ENCODE results near the gene ZNF726. TPM values are rescaled to one million over a fixed set of nuclear protein-coding genes. Genes with fewer than 3 reads are reported as not detected.
"Not testable (repeated sequence)": the region's sequence is repeated elsewhere in the genome, so short reads cannot be mapped to it uniquely, and the experiment has no call there.

The ZNF726 gene
- total RNA-seq, 1 donor from 2014 or later = 2.2 TPM

GRCh38 chr19:23969630-23970029 lies 54.9 kb downstream of the ZNF726 start:
- no peaks in the 10 kb centered on the region for H3K4me1 Mint-ChIP-seq (ENCODE audit: unreplicated experiment)
- H3K4me3 Mint-ChIP-seq (ENCODE audit: unreplicated experiment) = no peak overlapping the region
- TF ChIP-seq CTCF (IDR thresholded peaks at IDR 0.05) = no peak
- H3K27ac Mint-ChIP-seq (ENCODE audit: unreplicated experiment) = no peak overlapping the region
- H3K27me3 Mint-ChIP-seq (ENCODE audit: unreplicated experiment) = no peaks in the 10 kb centered on the region
- peaks cover 45% of the 10 kb centered on the region for H3K9me3 Mint-ChIP-seq (ENCODE audit: unreplicated experiment)
- no peaks in the 10 kb centered on the region for H3K36me3 Mint-ChIP-seq (ENCODE audit: unreplicated experiment)
- DNase-seq (ENCODE audit: extremely low spot score, unreplicated experiment) = no peak

DNA sequence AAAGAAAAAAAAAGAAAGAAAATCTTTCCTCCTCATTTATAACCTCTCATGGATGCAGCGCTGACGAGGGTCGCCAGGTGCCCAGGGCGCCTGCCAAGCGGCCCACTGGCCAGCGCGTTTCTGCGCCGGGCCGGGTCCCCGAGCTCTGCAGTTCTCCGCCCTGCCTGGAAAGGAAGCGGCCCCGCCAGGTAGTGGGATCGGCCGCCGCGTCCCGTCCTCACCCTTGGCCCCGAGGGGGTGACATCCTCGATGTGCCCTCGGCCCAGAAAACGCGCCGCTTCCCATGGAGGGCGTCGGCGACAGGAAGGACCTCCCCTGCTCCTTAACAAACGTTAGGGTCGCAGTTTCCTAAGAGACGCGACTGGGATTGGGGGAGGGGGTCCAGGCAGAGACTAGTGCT lies 56.9 kb downstream of the ZNF726 start:
- Mint-ChIP-seq H3K4me3 (ENCODE audit: unreplicated experiment) (no peak overlapping the region), H3K4me1 (ENCODE audit: unreplicated experiment) (no peaks in the 10 kb centered on the region), H3K27me3 (ENCODE audit: unreplicated experiment) (no peaks in the 10 kb centered on the region), H3K9me3 (ENCODE audit: unreplicated experiment) (peaks cover 50% of the 10 kb centered on the region), H3K27ac (ENCODE audit: unreplicated experiment) (no peak overlapping the region), H3K36me3 (ENCODE audit: unreplicated experiment) (no peaks in the 10 kb centered on the region)
- DNase-seq (ENCODE audit: extremely low spot score, unreplicated experiment) = no peak
- TF ChIP-seq CTCF (IDR thresholded peaks at IDR 0.05) = no peak

DNA sequence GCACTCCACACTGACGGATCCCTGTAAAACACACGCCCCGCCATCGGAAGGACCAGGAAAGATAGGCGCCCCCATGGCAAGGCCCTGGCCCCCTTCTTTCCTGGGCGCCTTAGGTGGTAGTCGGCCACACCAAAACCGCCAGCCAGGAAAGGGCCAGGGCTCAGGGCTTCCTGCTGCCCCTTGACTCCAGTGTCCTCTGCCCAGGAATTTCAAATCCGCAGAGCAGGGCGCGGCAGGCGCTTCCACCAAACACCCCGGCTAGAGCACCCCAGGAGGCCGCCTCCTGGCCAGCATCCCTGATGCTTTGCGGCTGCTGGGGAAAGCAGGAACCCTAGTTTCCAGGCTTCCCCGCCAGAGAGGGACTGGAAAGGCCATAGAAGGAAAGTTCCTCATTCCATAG lies 57.5 kb downstream of the ZNF726 start:
- no peak overlapping the region for H3K27ac Mint-ChIP-seq (ENCODE audit: unreplicated experiment)
- no peaks in the 10 kb centered on the region for H3K27me3 Mint-ChIP-seq (ENCODE audit: unreplicated experiment)
- no peaks in the 10 kb centered on the region for H3K4me1 Mint-ChIP-seq (ENCODE audit: unreplicated experiment)
- DNase-seq (ENCODE audit: extremely low spot score, unreplicated experiment) = no peak
- no peak for TF ChIP-seq CTCF (IDR thresholded peaks at IDR 0.05)
- no peaks in the 10 kb centered on the region for H3K36me3 Mint-ChIP-seq (ENCODE audit: unreplicated experiment)
- no peak overlapping the region for H3K4me3 Mint-ChIP-seq (ENCODE audit: unreplicated experiment)
- H3K9me3 Mint-ChIP-seq (ENCODE audit: unreplicated experiment) = peaks cover 50% of the 10 kb centered on the region

- Mint-ChIP-seq H3K9me3 (ENCODE audit: unreplicated experiment) (peaks cover 48% of the 10 kb centered on the region), H3K4me3 (ENCODE audit: unreplicated experiment) (no peak overlapping the region), H3K27me3 (ENCODE audit: unreplicated experiment) (no peaks in the 10 kb centered on the region), H3K27ac (ENCODE audit: unreplicated experiment) (no peak overlapping the region), H3K36me3 (ENCODE audit: unreplicated experiment) (no peaks in the 10 kb centered on the region), H3K4me1 (ENCODE audit: unreplicated experiment) (no peaks in the 10 kb centered on the region)
- DNase-seq (ENCODE audit: extremely low spot score, unreplicated experiment) = no peak
- no peak for TF ChIP-seq CTCF (IDR thresholded peaks at IDR 0.05)
Measured at GRCh38 chr19:23974941-23975340, 60.3 kb downstream of the ZNF726 start.

DNA sequence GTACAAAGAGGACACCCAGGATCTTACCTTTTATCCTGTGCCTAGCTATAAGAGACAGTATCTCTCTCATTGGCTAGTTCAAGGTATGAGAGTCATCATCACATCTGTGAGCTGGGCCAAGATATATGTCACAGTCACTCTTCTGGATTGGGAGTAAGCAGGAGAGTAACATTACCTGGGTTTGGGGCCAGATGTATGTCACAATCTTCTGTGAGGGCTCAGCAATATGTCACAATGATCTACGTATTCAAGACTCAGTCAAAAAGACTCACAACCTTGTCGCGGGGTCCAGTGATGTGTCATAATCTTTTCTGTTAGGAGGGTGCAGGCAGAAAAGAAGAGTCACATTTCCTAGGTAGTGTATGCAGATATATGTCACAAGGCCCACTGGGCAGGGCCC lies 61.9 kb downstream of the ZNF726 start:
- H3K36me3 Mint-ChIP-seq (ENCODE audit: unreplicated experiment); DNase-seq (ENCODE audit: extremely low spot score, unreplicated experiment); H3K27me3 Mint-ChIP-seq (ENCODE audit: unreplicated experiment); H3K4me1 Mint-ChIP-seq (ENCODE audit: unreplicated experiment); H3K27ac Mint-ChIP-seq (ENCODE audit: unreplicated experiment); H3K4me3 Mint-ChIP-seq (ENCODE audit: unreplicated experiment): not testable (repeated sequence)
- peaks cover 45% of the 10 kb centered on the region for H3K9me3 Mint-ChIP-seq (ENCODE audit: unreplicated experiment)

DNA sequence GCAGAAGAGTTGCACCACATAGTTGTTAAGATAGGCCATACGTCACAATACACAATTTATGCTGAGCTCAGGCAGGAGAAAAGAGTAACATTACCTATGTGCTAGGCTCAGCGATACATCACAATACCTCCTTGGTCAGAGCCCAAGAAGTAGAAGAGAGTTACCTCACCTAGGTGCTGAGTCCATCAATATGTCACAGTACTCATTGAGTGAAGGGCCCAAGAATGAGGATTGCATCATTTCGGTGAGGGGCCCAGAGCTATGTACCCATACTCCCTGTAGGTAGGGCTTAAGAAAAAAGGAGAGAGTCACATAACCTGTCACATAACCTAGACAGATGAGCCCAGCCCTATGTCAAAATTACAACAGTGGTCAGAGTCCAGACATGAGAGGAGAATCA lies 62.6 kb downstream of the ZNF726 start:
- not testable (repeated sequence) for DNase-seq (ENCODE audit: extremely low spot score, unreplicated experiment); H3K4me3 Mint-ChIP-seq (ENCODE audit: unreplicated experiment); H3K36me3 Mint-ChIP-seq (ENCODE audit: unreplicated experiment); H3K4me1 Mint-ChIP-seq (ENCODE audit: unreplicated experiment); H3K27me3 Mint-ChIP-seq (ENCODE audit: unreplicated experiment); H3K27ac Mint-ChIP-seq (ENCODE audit: unreplicated experiment)
- H3K9me3 Mint-ChIP-seq (ENCODE audit: unreplicated experiment) = peaks cover 45% of the 10 kb centered on the region

Measured in osteocyte (in vitro differentiated cells).